HG03135 (cell line): ENCODE results near the gene KIAA2012.

Experiments
- ATAC-seq: cut with Tn5 transposase; IDR thresholded peaks from one replicate; pipeline ENCODE4 v1.9.1; 2021; ENCODE audit warnings: mild to moderate bottlenecking, moderate library complexity; ENCODE audit not compliant: unreplicated experiment

The KIAA2012 gene

DNA sequence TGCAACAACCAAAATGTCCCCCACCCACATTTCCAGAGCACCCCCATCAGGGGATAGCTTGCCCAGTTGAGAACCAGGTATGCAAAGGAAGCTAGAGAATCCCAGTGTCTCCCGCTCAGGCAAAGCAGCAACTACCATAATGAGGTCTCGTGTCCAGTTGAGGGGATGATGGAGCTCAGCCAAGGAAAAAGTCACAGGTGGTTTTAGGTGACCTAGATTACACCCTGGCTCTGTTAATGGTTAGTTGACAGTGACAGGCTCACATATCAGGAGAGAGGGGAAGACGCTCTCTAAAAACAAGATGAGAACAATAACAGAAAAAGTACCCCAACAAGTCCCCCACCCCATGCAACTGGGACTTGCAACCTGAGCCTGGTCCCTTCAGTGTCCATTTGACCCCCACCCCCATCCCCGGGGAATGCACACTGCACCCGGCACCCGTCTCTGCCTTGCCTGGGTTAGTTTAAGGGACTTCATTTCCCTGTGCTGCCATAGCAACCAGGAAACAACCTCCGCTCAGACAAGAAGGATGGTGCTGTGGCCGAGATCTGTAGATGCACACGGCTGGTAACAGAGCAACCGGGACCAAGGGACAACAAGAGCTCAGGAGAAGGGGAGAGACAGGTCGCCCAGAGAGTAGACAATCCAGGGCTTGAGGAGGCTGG lies at the start of gene KIAA2012:
Gene KIAA2012, plus strand, starts transcription at position 519 of the 665 bp plus-strand sequence. CDS start 373 bp downstream, outside the sequence.
- ATAC-seq: no peak

DNA sequence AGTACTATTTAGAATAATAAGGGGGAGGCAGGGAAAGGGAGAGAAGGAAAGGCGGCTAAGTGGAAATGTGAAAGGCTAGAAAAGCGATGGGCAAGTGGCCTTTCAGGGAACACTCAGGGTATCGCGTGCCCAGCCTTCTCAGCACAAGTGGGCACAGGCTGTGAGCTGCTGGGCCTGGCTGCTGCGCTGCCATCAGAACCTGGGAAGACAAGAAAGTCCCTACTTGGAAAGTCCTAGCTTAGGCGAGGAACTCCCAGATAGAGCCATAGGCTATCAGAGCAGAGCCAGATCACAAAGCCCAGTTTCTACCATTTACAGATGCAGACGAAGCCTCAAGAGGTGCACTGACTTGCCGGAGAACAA lies 49.2 kb upstream of the KIAA2012 start:
- no peak for ATAC-seq

DNA sequence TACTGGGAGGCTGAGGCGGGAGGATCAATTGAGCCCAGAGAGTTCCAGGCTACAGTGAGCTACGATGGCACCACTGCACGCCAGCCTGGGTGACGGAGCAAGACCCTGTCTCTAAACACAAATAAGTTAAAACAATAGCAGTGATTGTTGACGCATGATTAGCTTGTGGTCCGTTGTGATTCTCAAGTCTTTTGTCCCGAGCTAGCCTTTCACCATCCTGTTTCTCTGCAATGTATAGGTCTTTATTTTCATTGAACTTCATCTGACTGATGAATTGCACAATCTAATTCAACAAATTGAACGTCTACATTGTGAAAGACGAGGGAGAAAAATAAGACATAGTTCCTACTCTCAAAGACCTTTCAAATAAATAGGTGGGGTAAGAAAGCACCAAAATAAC lies 48.2 kb upstream of the KIAA2012 start:
- ATAC-seq: no peak

DNA sequence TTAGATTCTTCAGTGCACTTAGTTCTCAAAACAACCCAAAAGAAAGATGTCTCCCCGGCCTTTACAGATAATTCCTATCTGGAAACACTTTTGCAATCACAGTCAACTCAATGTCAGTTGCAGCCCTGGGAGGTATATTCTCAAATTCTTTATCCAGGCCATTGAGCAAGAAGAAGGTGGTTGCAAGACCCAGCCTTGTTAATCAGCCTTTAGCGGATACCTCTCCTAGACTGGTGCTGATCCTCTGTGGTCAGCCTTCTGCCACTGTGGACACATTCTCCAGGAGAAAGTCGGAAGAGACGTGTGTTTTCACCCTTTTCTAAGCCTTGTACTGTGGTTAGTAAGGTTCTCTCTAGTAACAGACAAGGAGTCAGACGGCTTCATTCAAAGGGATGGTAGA lies 47.2 kb upstream of the KIAA2012 start:
- ATAC-seq: no peak

DNA sequence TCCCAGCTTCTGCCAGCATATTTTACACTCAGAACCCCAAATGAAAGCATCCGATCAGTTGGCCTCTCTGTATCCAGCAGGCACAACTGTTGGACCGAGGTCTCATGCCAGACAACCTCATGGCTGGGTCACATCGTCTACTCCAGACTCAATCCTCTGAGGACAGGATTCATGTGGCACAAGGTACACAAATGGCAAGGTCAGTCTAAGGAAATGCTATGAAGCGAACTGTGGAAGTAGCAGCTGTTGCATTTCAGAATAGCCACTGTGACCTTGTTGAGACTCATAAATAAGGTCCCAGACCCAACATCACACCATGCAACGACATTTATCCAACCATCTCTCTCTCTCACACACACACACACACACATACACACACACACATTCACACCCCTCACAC lies 46.5 kb upstream of the KIAA2012 start:
- ATAC-seq: no peak

DNA sequence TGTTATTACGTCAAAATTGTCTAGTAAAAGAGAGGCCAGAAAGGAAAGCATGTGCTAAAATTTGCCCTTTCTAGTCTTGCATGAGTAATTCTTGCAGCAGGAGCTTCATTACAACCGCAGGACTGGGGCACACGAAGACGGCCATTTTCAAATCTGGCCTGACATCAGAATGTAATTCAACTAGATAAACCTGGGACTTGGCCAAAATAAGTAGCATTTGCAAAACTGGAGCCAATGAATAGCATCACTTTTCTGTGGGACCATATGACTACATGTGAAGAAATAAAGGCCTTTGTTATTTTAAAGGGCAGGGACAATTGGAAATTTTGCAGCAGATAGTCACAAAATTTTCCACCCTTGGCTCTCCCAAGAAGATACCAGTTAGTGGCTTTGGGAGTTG lies 42.4 kb upstream of the KIAA2012 start:
- ATAC-seq: no peak

DNA sequence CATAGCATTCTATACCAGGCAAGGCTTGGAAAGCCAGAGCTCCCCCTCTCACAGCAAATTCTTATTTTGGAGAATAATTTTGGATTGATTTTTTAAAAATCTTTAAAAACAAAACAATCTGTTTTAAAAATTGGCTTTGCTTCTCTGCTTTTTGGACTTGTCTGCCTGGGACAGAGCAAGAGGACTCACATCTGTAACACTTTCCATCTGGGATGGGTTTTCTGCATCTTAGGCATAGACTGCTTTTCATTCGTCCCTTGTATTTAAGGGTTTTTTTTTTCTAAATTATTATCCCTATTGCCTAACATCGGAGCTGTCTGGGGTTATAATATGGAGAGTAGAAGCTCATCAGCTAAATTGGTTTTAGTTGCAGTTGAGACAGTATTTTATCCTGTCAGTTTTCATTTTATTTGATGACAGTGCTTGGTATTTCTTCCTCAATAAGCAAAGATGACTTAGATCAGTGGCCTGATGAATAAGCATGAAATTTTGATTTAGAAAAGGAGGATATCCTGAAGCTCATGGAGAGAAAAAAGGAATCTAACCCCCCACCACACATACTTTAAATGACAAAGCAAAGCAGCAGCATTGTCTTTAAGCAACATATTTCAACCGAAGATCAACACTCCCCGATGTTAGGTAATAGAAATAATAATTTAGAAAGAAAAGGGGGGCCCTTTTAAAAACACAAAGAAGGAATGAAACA lies 41.7 kb upstream of the KIAA2012 start:
- ATAC-seq: no peak

DNA sequence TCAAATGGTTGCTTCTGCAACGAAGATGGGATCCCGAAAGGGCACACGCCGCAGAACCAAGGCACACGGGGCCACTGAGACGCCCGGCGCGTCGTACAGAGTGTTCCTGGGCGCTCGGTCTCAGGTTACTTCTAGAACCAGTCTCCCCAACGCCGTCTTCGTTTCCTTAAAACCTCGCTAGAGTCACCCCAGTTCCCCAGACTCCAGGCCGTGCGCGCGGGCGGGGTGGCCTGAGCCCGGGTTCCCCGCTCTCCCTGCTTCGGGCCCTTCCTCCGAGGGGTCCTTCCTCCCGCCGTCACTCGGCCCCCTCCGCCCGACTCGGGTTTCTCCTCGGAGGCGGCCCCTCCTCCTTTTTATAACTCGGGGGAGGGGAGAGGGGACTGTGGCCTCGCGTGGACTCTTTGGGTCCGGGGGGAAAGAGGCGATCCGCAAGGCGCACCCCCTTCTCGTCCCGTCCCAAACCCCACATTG lies 40.2 kb upstream of the KIAA2012 start:
- ATAC-seq: peak; percentile 16

DNA sequence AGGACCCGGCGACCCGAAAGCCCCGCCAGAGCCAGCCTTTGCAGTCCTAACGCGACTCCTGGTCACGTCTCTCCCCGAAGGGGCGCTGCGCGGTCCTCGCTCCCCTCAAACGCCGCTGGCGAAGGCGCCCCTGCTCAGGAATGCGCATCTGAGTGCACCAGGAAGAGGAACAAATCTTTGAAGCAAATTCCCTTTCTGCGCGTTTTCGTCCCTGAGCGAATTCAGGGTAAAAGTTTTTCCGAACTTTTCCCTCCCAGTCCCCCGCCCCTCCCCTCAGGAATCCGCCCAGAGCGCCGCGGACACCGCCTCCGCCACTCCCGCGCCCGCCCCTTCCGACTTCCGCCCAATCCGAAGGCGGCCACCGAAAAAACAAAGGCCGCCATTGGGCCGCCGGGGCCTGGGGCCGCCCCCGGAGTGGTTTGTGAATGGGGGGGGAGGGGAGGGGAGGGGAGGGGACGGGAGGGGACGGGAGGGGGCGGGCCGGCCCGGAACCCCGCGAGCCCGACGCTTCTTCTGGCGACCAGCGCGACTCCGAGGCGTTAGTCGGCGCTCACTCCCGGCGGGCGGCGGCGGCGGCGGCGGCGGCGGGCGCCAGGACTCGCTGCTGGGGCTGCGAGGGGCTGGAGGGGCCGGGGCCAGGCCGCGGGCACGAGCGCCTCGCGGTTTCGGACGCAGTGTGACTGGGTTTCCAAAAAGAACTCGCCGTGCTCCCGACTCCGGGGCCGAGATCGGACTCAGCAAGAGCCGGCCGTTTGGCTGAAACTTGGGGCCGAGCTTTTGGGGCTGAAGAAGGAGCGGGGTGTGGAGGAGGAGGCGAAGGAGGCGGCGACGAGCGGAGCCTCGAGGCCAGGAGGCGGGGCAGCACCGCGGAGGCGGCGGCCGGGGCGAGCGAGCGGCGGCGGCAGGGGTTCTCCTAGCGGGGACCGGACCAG lies 39.5 kb upstream of the KIAA2012 start, which contains the start of gene FZD7:
Gene FZD7, plus strand, starts transcription at position 539 of the 932 bp plus-strand sequence. CDS start 793 bp downstream, outside the sequence.
- peak; percentile 74 for ATAC-seq

DNA sequence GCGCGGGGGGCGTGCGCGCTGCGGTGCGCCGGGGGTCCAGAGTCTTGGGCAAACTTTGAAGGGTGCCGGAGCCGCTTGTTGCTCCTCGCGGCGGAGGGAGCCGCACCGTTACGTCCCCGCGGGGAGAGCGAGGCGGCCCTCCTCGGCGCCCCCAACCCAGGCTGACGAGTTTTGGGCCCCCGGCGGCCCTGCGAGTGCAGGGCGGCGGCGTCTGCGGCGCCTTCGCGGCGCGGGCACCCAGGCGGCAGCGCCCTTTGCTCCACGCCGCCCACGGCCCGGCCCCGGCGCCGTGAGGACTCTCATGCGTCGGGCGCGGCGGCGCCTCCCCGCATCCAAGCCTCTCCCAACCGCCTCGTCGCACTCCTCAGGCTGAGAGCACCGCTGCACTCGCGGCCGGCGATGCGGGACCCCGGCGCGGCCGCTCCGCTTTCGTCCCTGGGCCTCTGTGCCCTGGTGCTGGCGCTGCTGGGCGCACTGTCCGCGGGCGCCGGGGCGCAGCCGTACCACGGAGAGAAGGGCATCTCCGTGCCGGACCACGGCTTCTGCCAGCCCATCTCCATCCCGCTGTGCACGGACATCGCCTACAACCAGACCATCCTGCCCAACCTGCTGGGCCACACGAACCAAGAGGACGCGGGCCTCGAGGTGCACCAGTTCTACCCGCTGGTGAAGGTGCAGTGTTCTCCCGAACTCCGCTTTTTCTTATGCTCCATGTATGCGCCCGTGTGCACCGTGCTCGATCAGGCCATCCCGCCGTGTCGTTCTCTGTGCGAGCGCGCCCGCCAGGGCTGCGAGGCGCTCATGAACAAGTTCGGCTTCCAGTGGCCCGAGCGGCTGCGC lies 38.6 kb upstream of the KIAA2012 start:
- peak; percentile 7 for ATAC-seq

DNA sequence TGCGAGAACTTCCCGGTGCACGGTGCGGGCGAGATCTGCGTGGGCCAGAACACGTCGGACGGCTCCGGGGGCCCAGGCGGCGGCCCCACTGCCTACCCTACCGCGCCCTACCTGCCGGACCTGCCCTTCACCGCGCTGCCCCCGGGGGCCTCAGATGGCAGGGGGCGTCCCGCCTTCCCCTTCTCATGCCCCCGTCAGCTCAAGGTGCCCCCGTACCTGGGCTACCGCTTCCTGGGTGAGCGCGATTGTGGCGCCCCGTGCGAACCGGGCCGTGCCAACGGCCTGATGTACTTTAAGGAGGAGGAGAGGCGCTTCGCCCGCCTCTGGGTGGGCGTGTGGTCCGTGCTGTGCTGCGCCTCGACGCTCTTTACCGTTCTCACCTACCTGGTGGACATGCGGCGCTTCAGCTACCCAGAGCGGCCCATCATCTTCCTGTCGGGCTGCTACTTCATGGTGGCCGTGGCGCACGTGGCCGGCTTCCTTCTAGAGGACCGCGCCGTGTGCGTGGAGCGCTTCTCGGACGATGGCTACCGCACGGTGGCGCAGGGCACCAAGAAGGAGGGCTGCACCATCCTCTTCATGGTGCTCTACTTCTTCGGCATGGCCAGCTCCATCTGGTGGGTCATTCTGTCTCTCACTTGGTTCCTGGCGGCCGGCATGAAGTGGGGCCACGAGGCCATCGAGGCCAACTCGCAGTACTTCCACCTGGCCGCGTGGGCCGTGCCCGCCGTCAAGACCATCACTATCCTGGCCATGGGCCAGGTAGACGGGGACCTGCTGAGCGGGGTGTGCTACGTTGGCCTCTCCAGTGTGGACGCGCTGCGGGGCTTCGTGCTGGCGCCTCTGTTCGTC lies 37.7 kb upstream of the KIAA2012 start:
- ATAC-seq: no peak

DNA sequence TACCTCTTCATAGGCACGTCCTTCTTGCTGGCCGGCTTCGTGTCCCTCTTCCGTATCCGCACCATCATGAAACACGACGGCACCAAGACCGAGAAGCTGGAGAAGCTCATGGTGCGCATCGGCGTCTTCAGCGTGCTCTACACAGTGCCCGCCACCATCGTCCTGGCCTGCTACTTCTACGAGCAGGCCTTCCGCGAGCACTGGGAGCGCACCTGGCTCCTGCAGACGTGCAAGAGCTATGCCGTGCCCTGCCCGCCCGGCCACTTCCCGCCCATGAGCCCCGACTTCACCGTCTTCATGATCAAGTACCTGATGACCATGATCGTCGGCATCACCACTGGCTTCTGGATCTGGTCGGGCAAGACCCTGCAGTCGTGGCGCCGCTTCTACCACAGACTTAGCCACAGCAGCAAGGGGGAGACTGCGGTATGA lies 37.1 kb upstream of the KIAA2012 start:
- ATAC-seq: no peak

DNA sequence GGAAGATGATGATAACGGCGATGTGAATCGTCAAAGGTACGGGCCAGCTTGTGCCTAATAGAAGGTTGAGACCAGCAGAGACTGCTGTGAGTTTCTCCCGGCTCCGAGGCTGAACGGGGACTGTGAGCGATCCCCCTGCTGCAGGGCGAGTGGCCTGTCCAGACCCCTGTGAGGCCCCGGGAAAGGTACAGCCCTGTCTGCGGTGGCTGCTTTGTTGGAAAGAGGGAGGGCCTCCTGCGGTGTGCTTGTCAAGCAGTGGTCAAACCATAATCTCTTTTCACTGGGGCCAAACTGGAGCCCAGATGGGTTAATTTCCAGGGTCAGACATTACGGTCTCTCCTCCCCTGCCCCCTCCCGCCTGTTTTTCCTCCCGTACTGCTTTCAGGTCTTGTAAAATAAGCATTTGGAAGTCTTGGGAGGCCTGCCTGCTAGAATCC lies 36.4 kb upstream of the KIAA2012 start:
- ATAC-seq: no peak

DNA sequence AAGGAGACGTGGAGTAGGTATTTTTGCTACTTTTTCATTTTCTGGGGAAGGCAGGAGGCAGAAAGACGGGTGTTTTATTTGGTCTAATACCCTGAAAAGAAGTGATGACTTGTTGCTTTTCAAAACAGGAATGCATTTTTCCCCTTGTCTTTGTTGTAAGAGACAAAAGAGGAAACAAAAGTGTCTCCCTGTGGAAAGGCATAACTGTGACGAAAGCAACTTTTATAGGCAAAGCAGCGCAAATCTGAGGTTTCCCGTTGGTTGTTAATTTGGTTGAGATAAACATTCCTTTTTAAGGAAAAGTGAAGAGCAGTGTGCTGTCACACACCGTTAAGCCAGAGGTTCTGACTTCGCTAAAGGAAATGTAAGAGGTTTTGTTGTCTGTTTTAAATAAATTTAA lies 36.0 kb upstream of the KIAA2012 start:
- no peak for ATAC-seq

DNA sequence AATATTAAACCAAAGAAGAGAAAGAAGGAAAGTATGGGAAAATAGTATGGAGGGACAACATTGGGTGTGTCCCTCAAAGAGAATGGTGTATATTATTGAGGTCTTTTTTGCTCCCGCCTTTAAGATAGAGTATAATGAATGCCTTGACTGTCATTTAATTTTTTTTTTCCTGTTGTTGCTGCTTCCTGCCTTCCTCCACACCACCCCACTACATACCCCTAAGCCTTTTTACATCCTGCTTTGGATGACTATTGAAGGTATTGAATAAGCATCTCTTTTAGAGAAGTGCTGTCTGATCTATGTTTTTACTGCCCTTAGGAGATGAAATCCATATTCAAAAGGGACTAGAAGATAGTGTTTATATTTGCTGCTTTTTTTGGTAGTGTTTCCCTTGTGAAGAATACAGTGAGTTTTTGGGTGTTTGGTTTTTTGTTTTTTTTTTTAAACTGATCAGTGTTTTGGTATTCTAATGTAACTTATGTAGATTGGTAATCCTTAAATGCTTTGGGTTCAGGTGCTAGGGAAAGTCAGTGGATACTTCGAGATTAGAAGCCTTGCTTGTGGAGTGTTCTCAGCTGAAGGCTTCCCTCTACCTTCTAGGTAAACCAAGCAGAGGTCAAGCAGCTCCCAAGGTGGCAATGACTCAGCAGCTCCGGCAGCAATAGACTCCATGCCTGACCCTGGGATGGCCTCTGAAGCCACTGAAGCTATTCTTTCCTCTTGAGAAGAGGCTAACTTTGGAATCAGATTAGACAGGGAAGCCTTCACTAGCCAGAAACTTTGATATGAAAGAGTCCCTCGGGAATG lies 34.4 kb upstream of the KIAA2012 start:
- ATAC-seq: no peak

DNA sequence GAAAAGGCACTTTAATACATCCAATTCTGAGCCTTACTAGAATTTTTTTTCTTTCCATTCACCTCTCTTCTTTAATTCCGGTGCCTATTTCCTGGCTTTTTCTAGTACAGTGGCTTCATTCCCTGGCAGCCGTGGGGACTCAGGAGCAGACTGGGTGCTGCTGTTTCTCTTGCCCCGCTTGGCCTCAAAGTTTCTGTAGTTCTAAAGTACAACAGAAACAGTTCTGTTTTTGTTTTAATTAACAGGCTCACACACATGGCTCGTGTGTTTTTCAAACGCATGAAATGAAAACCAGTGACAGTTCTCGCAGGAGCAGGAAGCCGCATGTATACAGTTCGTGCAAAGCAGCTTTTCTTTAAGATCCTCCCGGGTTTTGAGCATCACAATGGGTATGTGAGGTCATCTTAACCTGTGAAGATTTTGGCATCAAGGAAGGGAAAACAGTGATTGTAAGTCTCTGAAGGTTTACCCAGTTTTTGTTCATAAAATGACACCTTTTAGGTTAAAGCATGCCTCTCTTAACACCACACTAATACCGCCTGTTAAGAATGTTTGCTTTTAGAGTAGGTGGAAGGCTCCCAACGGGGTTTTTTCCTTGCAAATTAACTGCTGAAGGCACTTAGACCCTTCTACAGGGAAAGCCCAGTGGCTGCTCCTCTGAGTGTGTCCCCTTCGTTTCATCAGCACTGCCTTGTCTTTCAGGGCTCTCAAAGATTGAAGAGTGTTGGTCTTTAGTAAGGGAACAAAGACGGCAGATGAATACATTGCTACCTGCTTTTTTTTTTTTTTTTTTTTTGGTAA lies 33.6 kb upstream of the KIAA2012 start:
- no peak for ATAC-seq

DNA sequence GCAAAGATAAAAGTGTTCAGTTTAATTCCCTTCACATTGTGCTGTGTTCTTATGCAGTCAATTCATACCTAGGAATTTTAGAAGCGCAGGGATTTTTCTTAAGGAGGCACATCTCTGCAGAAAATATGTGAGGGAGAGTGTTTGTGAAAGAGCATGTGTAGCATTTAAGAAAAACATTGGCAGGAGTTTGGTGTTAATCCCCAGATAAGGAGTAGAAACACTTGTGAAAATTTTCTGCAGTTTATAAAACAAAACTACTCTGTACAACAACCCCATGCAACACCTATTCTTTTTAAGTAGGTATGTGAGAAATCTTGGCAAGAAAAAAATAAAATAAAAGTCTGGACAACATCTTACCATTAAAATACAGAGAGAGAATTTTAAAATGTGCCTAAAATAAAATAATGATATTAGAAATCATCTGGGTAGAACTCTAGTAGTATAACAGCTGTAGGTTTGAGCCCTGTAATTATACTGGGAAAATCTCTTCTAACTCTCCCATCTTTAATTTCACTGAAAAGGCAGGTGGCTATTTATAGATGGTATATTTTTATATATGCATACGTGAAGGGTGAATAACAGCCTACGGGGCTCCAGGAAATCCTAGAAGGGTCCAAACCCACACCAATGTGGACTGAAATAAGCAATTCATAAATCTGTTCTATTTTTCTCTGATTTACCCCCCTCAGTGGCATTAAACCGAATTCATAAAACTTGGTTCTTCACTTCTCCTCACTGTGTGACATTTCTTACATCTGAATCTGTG lies 32.8 kb upstream of the KIAA2012 start:
- no peak for ATAC-seq
